Breast epithelium (tissue), 3 donors: ENCODE results near the gene HMGXB3.

ENCODE experiments used
- CTCF ChIP-seq, 3 donors: fragments of 450-650 bp; IDR thresholded peaks; one replicate each; pipeline ENCODE4 v1.5.1; 2016 to 2017; ENCODE audit warnings: antibody characterized with exemption in 3 of 3, mild to moderate bottlenecking in 3 of 3, moderate library complexity in 3 of 3
- POLR2AphosphoS5 ChIP-seq, 3 donors: sonication (generic); formaldehyde crosslinking; IDR thresholded peaks; one replicate each; pipeline ENCODE4 v1.6.1; 2017; ENCODE audit warnings: antibody characterized with exemption in 3 of 3

GRCh38 chr5:150057511-150057910 lies 57.0 kb downstream of the HMGXB3 start:
- TF ChIP-seq POLR2AphosphoS5 (IDR thresholded peaks at IDR 0.05), result no peak
- TF ChIP-seq CTCF (IDR thresholded peaks at IDR 0.05), result no peak
